Endothelial cell of umbilical vein (primary cell): ENCODE data around the gene COL23A1. TPM values are rescaled to one million over a fixed set of nuclear protein-coding genes. Genes with fewer than 3 reads are reported as not detected.

Source experiments
- BruUV-seq: library from RNA; stranded (reverse); fragments of 400-500 nt; replicated peaks from 2 replicates; lab custom pipeline; 2021; lab: Mats Ljungman, UMichigan
- CTCF ChIA-PET: fragments of 300-600, 350-600 bp; sonication (Branson Sonifier 250); formaldehyde crosslinking; loops from one replicate; lab custom pipeline; 2021; ENCODE audit warnings: antibody characterized with exemption, inconsistent platforms; lab: Charles Lee
- POLR2A ChIA-PET: fragments of 300-600, 350-600 bp; sonication (Branson Sonifier 250); formaldehyde crosslinking; loops from one replicate; lab custom pipeline; 2021; ENCODE audit warnings: antibody characterized with exemption, inconsistent platforms; lab: Charles Lee
- DNase-seq: peaks from one replicate; pipeline ENCODE4 v3.0.0-alpha.2; 2011; ENCODE audit warnings: low read depth, low spot score
- FAIRE-seq: peaks from 2 replicates; lab custom pipeline; 2011; peaks lifted over from hg19 to GRCh38; lab: Jason Lieb, UNC
- H2AFZ ChIP-seq: 2 replicates; pipeline ENCODE4 v1.6.0; 2012; ENCODE audit warnings: low read depth, low read length, control low read depth, inconsistent platforms
- H3K27ac ChIP-seq: 2 replicates; pipeline ENCODE4 v1.5.1; 2011; ENCODE audit warnings: low read depth, mild to moderate bottlenecking, control low read depth, low read length, moderate library complexity; ENCODE audit not compliant: insufficient read depth
- H3K27me3 ChIP-seq, 2 experiments: 2 replicates each; pipeline versions ENCODE4 v1.6.0 to v1.6.1; 2011; ENCODE audit warnings: low read length in 2 of 2, mixed read lengths in 1 of 2; ENCODE audit not compliant: control insufficient read depth in 2 of 2, insufficient read depth in 2 of 2
- H3K36me3 ChIP-seq, 2 experiments: 2 replicates in 1 of 2; 3 replicates in 1 of 2; pipeline ENCODE4 v1.5.1; 2011; ENCODE audit warnings: low read length in 2 of 2, mild to moderate bottlenecking in 1 of 2, moderate library complexity in 1 of 2; ENCODE audit not compliant: control insufficient read depth in 2 of 2, insufficient read depth in 2 of 2; ENCODE audit errors: extremely low read depth in 1 of 2
- H3K4me1 ChIP-seq: 3 replicates; pipeline ENCODE4 v1.5.1; 2011; ENCODE audit warnings: mild to moderate bottlenecking, low read length; ENCODE audit not compliant: control insufficient read depth, insufficient read depth; ENCODE audit errors: extremely low read depth
- H3K4me2 ChIP-seq: 2 replicates; pipeline ENCODE4 v1.6.1; 2011; ENCODE audit warnings: low read length, control low read depth, mixed read lengths; ENCODE audit not compliant: insufficient read depth
- H3K4me3 ChIP-seq, 3 experiments: fragments of 200-600 bp in 1 of 3; sonication (generic), shearing (Covaris generic) in 1 of 3; replicated peaks in 1 of 3; 2 replicates each; pipeline ENCODE4 v1.5.1; 2011 to 2016; ENCODE audit warnings: control low read depth in 3 of 3, low read length in 3 of 3, mild to moderate bottlenecking in 2 of 3, inconsistent platforms in 1 of 3, low read depth in 1 of 3, moderate library complexity in 1 of 3; ENCODE audit not compliant: insufficient read depth in 1 of 3
- H3K79me2 ChIP-seq: 2 replicates; pipeline ENCODE4 v1.6.0; 2012; ENCODE audit warnings: low read length, inconsistent platforms; ENCODE audit not compliant: control insufficient read depth, insufficient read depth
- H3K9ac ChIP-seq: replicated peaks from 2 replicates; pipeline ENCODE3; 2011; ENCODE audit warnings: low read length, control low read depth; ENCODE audit not compliant: insufficient read depth; ENCODE audit errors: extremely low read depth
- H3K9me1 ChIP-seq: replicated peaks from 3 replicates; pipeline ENCODE4 v1.6.0; 2011; ENCODE audit warnings: mild to moderate bottlenecking, low read length; ENCODE audit not compliant: control insufficient read depth, insufficient read depth; ENCODE audit errors: extremely low read depth
- H3K9me3 ChIP-seq: replicated peaks from 2 replicates; pipeline ENCODE4 v1.5.1; 2012; ENCODE audit warnings: low read length, inconsistent platforms; ENCODE audit not compliant: control insufficient read depth, insufficient read depth
- H4K20me1 ChIP-seq: replicated peaks from 2 replicates; pipeline ENCODE3; 2011; ENCODE audit warnings: mild to moderate bottlenecking, low read length; ENCODE audit not compliant: control insufficient read depth, insufficient read depth; ENCODE audit errors: extremely low read depth
- CTCF ChIP-seq, 2 donors: IDR thresholded peaks; 1 replicate in 1 of 2; 2 replicates in 1 of 2; pipeline ENCODE4 v1.5.1; 2011; ENCODE audit warnings: low read length in 2 of 2, mild to moderate bottlenecking in 2 of 2, moderate library complexity in 2 of 2, control low read depth in 1 of 2, inconsistent platforms in 1 of 2, low read depth in 1 of 2; ENCODE audit not compliant: insufficient read depth in 1 of 2; ENCODE audit errors: extremely low read depth in 1 of 2
- EZH2 ChIP-seq: IDR thresholded peaks from 2 replicates; pipeline ENCODE4 v1.6.1; 2012; ENCODE audit warnings: borderline replicate concordance, low read depth, mild to moderate bottlenecking, moderate library complexity, low read length, inconsistent platforms; ENCODE audit not compliant: severe bottlenecking
- FOS ChIP-seq: IDR thresholded peaks from 2 replicates; pipeline ENCODE4 v1.6.1; 2011; ENCODE audit warnings: mild to moderate bottlenecking, low read length, moderate library complexity, borderline replicate concordance; ENCODE audit not compliant: insufficient read depth
- GATA2 ChIP-seq: IDR thresholded peaks from 2 replicates; pipeline ENCODE4 v1.7.0; 2011; ENCODE audit warnings: low read depth, mild to moderate bottlenecking, moderate library complexity, mixed read lengths, low read length; ENCODE audit not compliant: insufficient read length, insufficient read depth
- JUN ChIP-seq: IDR thresholded peaks from 2 replicates; pipeline ENCODE4 v1.6.1; 2011; ENCODE audit warnings: borderline replicate concordance, low read depth; ENCODE audit not compliant: insufficient read length, insufficient read depth
- MAX ChIP-seq: IDR thresholded peaks from 2 replicates; pipeline ENCODE4 v1.6.1; 2011; ENCODE audit not compliant: insufficient read depth, insufficient read length
- MYC ChIP-seq: IDR thresholded peaks from one replicate; pipeline ENCODE4 v1.6.1; 2011; ENCODE audit warnings: mild to moderate bottlenecking, low read depth, low read length
- POLR2A ChIP-seq: IDR thresholded peaks from 2 replicates; pipeline ENCODE4 v1.6.1; 2012; ENCODE audit warnings: low read depth, mild to moderate bottlenecking, control low read depth, low read length
- POLR2AphosphoS5 ChIP-seq: IDR thresholded peaks from 2 replicates; pipeline ENCODE4 v1.6.1; 2012; ENCODE audit warnings: low read depth, mild to moderate bottlenecking, control low read depth, low read length, moderate library complexity; ENCODE audit not compliant: insufficient read depth
- dilution Hi-C: fragments of 300-500 bp; cut with MboI; formaldehyde crosslinking; loops from one replicate; pipeline ENCODE4 v1.15.0; 2019; ENCODE audit warnings: low sequenced_read_pairs; ENCODE audit not compliant: extremely low pct_ligation_motif_present
- intact Hi-C: fragments of 100-400 bp; cut with micrococcal nuclease; formaldehyde crosslinking; loops from one replicate; pipeline ENCODE4 v1.10.0; 2022
- polyA plus RNA-seq, 4 experiments: library from polyadenylated mRNA; depleted of rRNA in 3 of 4; stranded (reverse) in 3 of 4; unstranded in 1 of 4; fragments of >200 nt; gene quantifications; 2 replicates each; pipeline versions ENCODE4 v1.2.1 to v1.2.3, GENCODE V29; 2011 to 2012; ENCODE audit warnings: missing spikeins in 1 of 4
- total RNA-seq: library from RNA; stranded (reverse); gene quantifications from 2 replicates; pipeline ENCODE4 v1.2.3, GENCODE V29; 2021

Gene COL23A1
- total and polyA plus RNA-seq, 2 donors (not counting 3 experiments of a cell fraction or from before 2014, with no cell fraction given) = not detected

- H3K4me2 ChIP-seq = no peak overlapping the region
- TF ChIP-seq EZH2 = no peak
- no peak for TF ChIP-seq POLR2A
- no peak for TF ChIP-seq MAX
- TF ChIP-seq JUN = no peak
- no peak for TF ChIP-seq CTCF (IDR thresholded peaks at IDR 0.05; ENCODE audit: extremely low read depth in 1 of 2, insufficient read depth in 1 of 2, low read depth in 1 of 2, low read length in 2 of 2)
- TF ChIP-seq FOS = no peak
- no peak for TF ChIP-seq MYC
- TF ChIP-seq GATA2 = no peak
- no peak for TF ChIP-seq POLR2AphosphoS5
- no peaks in the 10 kb centered on the region for H3K27me3 ChIP-seq
- no peak overlapping the region for H3K4me3 ChIP-seq
- no peaks in the 10 kb centered on the region for H4K20me1 ChIP-seq
- no TSS peak for BruUV-seq
- no peak overlapping the region for H2AFZ ChIP-seq
- DNase-seq = no peak
- no peaks in the 10 kb centered on the region for H3K36me3 ChIP-seq
- H3K27ac ChIP-seq = no peak overlapping the region
- FAIRE-seq = no peak
- no peaks in the 10 kb centered on the region for H3K9me3 ChIP-seq
- H3K9me1 ChIP-seq = no peaks in the 10 kb centered on the region
- ChIA-PET POLR2A (no interaction called here), CTCF (interaction anchor here (1.2 kb wide), 1 partner anchor 51 kb away, joined by 3 read pairs; no protein-coding TSS in a partner anchor)
- H3K4me1 ChIP-seq = no peaks in the 10 kb centered on the region
- intact Hi-C loops = no loop called here
- no peak overlapping the region for H3K9ac ChIP-seq
- no peaks in the 10 kb centered on the region for H3K79me2 ChIP-seq
- dilution Hi-C loops = no loop called here
Observed at GRCh38 chr5:178386336-178386931, 203.8 kb downstream of the COL23A1 start.
